Endometrial microvascular endothelial cells (primary cell): ENCODE data around the gene VSTM4. TPM values are rescaled to one million over a fixed set of nuclear protein-coding genes. Genes with fewer than 3 reads are reported as not detected.

ENCODE experiments used
- in situ Hi-C: cut with HindIII; loops from 2 replicates; pipeline ENCODE4 v1.10.0; 2017; ENCODE audit warnings: low sequenced_read_pairs, low pct_unique_long_range_greater_than_20kb; ENCODE audit errors: inconsistent ontology term
- total RNA-seq: library from RNA; depleted of rRNA; stranded (reverse); fragments of >200 nt; gene quantifications from one replicate; pipeline ENCODE4 v1.2.3, GENCODE V29; 2015; ENCODE audit errors: inconsistent ontology term

VSTM4 gene
- total RNA-seq, 1 donor from 2014 or later, result 0.56 TPM

DNA sequence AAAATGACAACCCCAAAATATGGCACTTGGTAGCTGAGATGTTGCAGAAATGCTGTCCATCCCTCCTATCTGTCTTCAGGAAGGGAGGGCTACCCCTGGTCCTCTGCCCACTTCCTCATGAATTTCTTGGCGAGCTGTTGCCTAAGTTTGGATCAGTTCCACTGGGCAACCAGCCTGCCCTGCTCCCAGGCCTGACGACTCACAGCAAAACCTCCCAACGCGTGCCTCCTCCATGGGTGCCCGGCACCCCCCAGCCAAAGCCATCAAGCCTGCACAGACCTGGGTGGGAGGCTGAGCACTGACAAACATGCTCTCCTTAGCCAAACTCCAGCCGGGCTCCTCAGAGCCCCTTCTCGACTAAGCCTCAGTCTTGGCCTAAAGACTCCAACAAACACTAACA lies 8.9 kb downstream of the VSTM4 start:
- in situ Hi-C loops, result no loop called here

DNA sequence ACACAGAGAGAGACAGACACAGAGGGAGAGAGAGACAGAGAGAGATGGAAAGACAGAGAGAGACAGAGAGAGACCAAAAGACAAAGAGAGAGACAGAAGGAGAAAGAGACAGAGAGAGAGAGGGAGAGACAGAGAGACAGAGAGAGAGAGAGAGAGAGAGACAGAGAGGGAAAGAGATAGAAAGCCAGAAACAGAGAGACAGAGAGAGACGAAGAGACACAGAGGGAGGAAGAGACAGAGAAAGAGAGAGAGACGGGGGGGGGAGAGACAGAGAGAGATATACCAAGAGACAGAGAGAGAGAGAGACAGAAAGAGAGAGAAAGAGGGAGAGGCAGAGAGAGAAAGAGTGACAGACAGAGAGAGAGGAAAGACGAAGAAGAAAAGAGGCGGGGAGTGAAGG lies 10.2 kb downstream of the VSTM4 start:
- in situ Hi-C loops, result no loop called here

DNA sequence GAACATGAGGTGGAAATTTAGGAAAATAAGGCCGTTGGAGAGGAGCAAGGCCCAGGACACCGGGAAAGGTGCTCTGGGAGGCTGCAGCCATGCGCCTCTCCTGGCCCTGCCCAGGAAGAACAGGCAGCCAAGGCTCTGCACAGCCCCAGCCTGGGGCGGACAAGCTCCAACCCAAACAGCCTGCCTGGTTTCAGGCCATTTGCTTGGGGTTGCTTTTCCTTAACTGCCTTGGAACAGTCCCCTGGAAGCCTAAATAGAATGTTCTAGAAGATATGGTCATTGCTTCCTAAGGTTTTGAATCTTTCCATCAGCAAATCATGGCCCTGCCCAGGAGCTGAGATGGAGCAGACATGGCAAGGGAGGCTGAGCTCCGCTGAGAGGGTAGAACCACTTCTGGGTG lies 11.0 kb downstream of the VSTM4 start:
- in situ Hi-C loops, result no loop called here

DNA sequence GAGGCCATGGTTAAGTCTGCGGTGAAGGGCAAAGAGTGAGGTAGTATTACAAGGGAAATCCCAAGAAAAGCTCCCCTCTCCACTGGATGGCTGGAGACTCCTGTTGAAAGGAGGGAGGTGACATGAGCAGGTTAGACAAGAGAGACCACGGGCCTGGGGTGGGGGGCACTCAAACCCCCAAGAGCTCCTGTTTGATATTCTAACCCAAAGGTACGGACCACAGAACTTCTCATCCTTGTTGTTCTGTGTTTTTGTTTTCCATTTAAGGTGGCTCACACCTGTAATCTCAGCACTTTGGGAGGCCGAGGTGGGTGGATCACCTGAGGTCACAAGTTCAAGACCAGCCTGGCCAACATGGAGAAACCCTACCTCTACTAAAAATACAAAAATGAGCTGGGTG lies 11.6 kb downstream of the VSTM4 start:
- in situ Hi-C loops, result no loop called here

DNA sequence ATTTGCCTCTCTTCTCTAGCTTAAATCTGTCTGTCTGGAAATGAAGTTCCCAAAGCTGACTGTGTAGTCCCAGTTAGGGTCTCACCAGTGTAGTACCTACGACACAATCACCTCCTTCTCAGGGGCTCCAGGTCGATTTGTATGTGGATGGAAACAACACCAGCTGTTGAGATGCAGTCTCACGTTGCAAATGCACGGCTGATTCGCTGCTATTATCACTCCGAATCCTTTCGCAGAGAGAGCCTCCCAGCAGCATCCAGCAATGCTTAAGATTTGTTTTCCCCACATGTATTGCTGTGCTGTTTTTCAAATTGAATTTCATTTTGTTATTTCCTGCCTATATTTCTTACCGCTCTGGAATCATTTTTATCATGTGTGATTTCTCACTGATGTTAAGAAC lies 16.3 kb downstream of the VSTM4 start:
- in situ Hi-C loops, result no loop called here

DNA sequence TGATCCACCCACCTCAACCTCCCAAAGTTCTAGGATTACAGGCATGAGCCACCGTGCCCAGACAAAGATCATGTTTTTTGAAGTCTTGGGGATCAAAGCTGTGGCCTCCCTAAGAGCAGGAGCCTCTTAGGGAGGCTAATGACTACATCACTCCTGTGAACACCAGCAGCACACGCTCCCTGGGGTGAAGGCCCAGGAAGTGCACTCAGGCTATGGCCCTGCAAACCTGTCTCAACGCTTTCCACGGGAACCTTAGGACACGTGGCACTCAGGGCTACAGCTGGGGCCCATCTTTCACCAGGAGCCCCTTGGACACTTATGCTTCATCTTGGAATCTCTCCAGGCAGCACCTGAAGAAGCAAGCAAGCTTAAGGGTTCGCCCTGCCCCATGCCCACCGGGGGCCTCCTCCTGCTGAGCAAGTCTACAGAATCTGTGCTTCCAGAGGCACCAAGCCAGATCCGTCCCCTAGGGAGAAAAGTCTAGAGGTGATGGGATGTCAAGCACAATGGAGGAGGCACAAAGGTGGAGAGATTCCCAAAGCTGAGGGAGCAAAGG lies 18.4 kb downstream of the VSTM4 start:
- in situ Hi-C loops, result no loop called here

DNA sequence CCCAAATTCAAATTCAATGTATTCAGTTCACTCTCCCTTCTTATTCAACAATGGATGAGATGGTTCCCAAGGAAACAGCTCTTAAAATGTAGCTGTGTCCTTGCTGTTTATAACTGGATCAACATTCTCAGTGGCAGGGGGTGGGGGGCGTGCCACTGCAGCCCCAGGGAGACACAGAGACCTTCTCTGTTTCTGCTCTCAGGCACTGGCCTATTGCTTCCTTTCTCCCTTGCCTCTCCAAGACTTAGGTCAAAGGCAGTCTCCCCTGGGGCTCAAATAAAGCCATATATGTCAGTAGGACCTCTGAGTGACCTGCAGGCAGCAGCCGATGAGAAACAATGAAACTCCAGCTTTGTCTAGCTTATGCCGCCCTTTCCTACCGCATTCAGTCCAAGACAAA lies 20.7 kb downstream of the VSTM4 start:
- in situ Hi-C loops, result no loop called here

DNA sequence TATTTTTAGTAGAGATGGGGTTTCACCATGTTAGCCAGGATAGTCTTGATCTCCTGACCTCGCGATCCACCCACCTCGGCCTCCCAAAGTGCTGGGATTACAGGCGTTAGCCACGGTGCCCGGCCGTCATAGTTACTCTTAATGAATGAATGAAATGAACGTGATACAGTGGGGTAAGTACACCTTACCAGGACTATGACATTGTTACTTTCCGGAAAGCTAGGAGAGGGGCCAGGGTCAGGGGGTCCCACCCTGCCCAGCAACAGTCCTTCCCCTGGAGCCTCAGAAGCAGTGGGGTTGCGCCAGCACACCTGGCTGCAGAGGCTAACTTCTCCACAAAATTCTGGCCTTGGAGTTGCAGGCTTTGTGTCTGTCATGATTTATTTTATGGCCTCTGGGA lies 21.4 kb downstream of the VSTM4 start:
- in situ Hi-C loops, result no loop called here

DNA sequence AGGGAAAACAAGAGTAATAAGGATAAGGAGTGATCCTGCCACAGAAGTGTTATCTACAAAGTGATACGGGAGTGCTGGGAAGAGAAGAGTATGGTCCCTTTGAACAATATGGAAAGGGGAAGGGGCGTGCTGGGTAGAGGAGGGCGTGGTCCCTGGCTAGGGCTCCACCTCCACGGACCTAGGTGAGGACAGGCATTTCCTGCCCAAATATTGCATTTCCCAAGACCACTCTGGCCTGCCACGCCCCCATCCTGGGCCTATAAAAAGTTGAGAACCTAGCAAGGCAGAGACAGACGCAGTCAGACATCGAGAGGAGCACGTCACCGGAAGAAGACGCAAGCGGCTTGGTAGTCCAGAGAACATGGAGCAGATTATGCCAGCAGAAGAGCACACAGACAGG lies 22.8 kb downstream of the VSTM4 start:
- in situ Hi-C loops, result no loop called here

DNA sequence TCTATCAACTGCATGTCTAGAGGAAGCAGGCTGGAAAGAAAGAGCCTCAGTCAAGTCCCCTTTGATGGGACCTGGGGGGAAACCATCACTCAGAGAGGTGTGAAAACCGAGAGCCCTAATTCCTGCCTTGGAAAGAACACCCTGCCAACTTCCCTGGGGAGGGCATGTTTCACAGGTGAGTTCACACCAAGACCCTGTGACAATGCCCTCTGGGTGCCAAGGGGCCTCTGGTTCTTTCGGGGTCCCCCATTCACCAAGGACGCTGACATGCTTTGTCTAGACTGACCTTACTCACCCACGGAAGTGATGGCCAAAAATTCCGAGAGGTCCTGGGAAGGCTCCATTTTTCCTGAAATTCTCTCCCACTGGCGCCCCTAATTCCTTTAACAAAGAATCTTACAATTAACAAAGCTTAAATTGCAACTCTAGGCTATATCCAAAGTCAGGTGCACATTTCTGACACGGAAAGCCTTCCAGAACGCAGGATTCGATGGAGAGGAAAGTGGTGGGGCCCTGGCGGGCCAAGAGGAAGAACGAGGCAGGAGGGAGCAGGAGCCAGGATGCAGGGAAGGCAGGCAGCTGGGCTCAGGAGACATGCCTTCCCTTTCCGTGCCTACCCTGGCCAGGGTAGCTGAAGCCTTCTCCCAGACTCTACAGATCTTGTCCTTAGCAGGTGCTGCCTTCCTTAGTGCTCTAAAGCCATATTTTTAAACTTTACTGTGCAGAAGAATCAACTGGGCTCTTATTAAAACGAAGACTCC lies 23.7 kb downstream of the VSTM4 start:
- in situ Hi-C loops, result no loop called here

DNA sequence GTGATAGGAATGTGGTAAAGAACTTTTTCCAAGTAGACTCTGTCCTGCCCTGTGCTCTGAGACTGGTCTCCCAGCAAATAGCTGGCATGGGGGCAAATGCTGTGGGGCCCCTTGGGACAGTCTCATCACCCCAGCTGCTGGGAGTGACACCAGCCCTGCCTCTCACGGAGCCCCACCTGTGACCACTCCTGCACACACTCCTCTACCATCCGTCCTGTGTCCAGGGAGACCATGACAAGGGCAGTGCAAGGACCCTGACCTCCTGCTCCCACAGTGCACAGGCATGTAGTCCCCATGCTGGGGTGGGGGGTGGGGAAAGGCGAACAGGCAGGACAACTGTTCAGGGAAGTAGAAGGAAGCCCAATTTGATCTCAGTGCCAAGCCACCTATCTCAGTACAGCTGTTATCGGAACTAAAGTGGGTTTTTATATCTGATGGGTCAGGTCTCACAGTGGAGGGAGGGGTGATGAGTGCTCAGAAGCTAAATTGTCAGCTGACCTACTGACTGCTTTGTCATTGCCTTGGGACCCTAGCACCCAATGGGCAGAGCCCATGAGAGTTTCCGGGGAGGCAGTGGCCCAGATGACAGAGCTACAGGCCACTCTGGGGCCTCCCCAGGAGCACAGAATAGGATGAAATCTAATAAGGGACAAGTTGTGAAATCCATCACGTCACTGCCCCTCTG lies 24.5 kb downstream of the VSTM4 start:
- in situ Hi-C loops, result no loop called here

DNA sequence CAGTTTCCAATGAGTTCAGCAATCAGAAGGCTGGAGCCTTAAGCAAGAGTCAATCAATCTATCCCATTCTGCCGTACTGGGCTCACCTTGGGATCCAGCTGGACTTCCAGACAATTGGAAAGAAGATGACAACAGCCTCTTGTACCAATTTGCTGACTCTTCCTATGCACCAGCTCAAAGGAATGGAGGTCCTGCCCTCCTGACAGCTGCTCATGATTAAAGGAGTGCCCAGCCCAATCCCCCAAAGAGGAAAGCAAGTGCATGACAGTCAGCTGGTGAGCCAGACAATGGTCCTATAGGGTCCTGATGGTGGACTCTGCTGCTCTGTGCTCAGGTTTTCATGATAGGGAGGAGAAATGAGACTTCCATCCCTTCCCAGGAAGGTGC lies 25.1 kb downstream of the VSTM4 start:
- in situ Hi-C loops, result no loop called here

DNA sequence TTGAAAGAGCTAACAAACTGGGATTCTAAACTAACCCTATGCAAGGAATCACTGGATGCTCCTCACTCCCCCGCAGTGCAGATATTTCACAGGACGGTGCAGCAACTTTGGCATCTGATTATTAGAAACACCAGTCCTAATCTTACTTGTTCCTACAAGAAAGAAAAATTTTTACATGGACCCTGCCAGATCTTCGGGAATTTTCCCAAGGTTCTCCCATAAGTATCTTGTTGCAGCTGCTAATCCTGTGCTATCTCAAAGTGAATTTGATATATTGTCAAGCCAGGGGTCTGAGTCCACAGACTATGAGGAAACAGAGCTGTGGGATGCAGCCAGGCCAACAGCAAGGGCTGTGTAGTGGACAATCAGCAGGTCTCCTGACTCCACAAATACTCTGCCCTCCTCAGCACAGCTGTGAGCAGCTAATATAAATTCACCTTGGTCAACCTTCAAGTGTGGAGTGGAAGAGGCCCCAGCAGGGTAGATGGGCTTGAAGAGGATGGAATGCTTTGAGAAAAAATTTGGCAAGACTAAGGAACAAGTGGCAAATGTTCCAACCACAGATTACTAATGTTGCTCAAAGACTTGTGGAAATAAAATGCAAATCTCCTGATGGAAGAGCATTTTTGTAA lies 25.6 kb downstream of the VSTM4 start:
- in situ Hi-C loops, result no loop called here

DNA sequence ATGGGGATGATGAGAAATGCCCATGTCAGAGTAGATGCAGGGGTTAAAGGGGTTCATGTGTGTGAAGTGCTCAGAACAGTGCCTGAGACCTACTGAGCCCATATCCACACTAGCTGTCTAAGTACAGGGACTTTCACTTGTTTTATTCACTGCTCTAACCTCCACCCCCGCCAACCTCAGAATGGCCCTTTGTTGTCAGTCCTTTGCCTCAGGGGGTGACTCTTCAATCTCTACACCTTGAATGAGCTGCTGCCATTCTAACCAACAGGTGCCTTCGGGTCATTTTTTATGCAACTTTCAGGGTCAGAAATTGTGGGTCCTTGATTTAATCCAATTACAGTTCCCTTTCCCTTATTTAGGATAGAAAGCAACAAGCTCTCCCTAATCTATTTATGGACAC lies 26.2 kb downstream of the VSTM4 start:
- in situ Hi-C loops, result no loop called here

DNA sequence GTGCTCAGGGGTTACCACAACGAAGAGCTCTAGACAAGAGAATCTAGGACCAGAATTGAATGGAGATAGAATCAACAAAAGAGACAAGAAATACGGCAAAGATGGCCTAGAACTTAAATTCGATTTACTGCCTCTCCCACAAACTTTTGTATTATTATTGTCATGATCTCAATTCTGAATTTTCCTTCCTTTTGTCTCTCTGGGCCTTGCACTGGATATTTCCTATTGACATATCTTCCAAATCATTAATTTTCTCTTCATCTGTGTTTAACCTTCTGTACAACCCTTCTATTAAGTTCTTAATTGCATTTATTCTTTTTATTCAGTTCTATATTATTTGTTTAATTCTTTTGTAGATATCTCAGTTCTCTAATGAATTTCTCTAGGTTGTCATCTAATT lies 28.4 kb downstream of the VSTM4 start:
- in situ Hi-C loops, result no loop called here

DNA sequence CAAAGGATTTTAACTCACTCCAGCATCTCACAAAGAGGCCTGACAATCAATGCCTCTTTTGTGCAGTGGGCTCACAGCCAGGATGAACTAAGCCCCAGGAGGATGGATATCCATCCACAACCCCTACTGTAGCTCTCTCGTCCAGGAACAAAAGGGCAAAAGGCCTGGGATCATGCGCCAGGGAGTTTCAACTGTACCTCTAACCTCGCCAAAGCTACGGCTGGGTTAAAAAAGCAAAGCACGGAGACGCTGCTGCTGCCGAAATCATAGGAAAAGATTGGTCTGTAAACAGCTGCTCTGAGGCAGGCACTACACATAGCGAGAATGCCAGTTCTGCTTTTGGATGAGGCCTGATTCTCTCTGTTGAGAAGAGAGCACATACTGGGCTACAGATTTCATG lies 32.1 kb downstream of the VSTM4 start:
- in situ Hi-C loops, result no loop called here

DNA sequence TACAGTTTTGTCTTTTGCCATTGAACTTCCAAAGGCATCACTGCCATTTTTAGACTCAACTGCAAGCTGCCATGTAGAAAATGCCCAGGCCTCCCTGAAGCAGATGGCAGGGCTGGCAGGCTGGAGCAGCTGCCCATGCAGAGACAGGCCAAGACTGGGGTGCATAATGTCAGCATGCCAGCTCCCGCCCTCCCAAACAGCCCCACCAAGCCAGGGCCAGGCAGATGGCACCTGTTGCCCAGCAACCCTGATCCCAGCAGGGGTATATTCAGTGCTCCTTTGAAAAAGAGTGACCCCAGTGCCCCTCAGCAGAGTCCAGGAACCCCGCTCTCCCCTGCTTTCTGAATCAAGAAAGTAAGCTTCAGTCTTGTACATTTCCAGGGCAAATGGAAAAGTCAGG lies 32.6 kb downstream of the VSTM4 start:
- in situ Hi-C loops, result no loop called here

DNA sequence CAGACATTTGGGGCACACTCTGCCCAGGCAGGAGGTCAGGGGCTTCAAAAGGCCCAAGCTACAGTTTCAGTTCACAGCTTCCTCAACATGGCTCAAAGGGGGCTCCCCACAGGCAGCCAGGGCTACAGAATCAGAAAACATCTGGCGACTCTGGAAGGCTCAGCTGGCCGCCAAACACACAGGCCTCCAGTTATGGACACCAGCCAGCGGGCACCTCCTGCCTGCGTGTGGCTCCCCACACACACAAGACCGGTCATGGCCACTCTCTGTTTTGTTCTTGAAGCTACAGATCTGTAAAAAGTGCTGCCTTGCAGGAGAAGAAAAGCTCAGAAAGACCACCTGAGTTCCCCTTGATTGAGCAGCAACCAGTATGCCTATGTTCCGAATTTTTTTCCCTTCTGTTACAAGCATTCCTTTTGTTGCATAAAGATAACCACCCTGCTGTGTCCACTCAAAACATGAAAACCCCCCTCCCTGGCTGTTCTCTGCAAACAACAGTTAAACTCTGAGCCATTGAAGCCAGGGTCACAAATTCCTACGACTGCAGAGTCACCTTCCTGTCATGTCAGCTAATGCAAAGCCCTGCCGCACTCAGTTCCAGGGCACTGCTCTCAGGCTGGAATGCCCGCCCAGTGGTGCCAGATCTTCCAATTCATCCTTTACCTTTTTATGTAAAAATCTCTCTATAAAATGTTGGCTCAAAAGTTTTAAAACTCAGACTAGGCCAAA lies 33.6 kb downstream of the VSTM4 start:
- in situ Hi-C loops, result no loop called here

DNA sequence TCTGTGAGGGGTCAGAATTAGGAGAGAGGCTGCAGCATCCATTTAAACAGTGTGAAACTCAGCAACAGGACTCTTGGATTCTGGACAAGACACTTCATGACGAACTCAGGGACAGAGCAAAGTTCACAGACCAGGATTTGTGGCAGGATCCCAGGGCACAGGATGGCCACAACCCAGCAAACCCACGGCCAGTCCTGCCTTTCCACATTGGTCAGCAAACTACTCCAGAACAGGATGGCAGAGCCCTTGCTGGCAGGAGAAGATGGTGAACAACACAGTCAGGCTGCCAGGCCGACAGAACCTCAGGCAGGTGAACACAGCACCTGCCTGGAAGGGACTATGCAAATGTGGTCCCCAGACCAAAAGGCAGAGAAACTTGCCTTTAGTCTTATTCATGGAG lies 34.4 kb downstream of the VSTM4 start:
- in situ Hi-C loops, result no loop called here
